Small intestine (tissue), 7 donors: ENCODE measurements around the gene SMARCD3. TPM values are rescaled to one million over a fixed set of nuclear protein-coding genes. Genes with fewer than 3 reads are reported as not detected.
A peak's percentile ranks its signal among the peaks of the same experiment; 100 is the strongest.

Source experiments
- DNase-seq, 2 donors: peaks; one replicate each; pipeline versions ENCODE4 v3.0.0 to v3.0.0-alpha.2; 2013
- FAIRE-seq: peaks from 2 replicates; lab custom pipeline; 2012; peaks lifted over from hg19 to GRCh38; lab: Jason Lieb, UNC
- H3K27ac ChIP-seq, 3 donors: one replicate each; pipeline ENCODE4 v1.5.1; 2013; ENCODE audit warnings: low read length in 2 of 3, mild to moderate bottlenecking in 2 of 3, control low read depth in 1 of 3, inconsistent platforms in 1 of 3, low read depth in 1 of 3, moderate library complexity in 1 of 3
- H3K27me3 ChIP-seq, 3 donors: one replicate each; pipeline ENCODE4 v1.6.1; 2013; ENCODE audit warnings: low read length in 3 of 3, inconsistent platforms in 1 of 3; ENCODE audit not compliant: control insufficient read depth in 3 of 3, insufficient read depth in 3 of 3
- H3K36me3 ChIP-seq, 3 donors: one replicate each; pipeline ENCODE4 v1.6.1; 2013; ENCODE audit warnings: low read length in 3 of 3, inconsistent platforms in 1 of 3, low read depth in 1 of 3, mild to moderate bottlenecking in 1 of 3, moderate library complexity in 1 of 3; ENCODE audit not compliant: control insufficient read depth in 3 of 3, insufficient read depth in 2 of 3
- H3K4me1 ChIP-seq, 3 donors: one replicate each; pipeline ENCODE4 v1.6.1; 2013; ENCODE audit warnings: low read length in 2 of 3, inconsistent platforms in 1 of 3, low read depth in 1 of 3, mild to moderate bottlenecking in 1 of 3, moderate library complexity in 1 of 3; ENCODE audit not compliant: control insufficient read depth in 3 of 3, insufficient read depth in 2 of 3
- H3K4me3 ChIP-seq, 3 donors: one replicate each; pipeline ENCODE4 v1.5.1; 2013; ENCODE audit warnings: low read length in 3 of 3, control low read depth in 1 of 3, inconsistent platforms in 1 of 3, low read depth in 1 of 3, mild to moderate bottlenecking in 1 of 3, moderate library complexity in 1 of 3
- H3K9me3 ChIP-seq, 2 donors: one replicate each; pipeline ENCODE4 v1.6.1; 2013; ENCODE audit warnings: low read depth in 1 of 2, low read length in 1 of 2; ENCODE audit not compliant: control insufficient read depth in 2 of 2, insufficient read depth in 1 of 2
- WGBS, 3 donors: extraction: QIAGEN DNeasy Blood & Tissue Kit; methylation state at CpG; one replicate each; pipeline ENCODE4 v1.1.7; 2013; 5-methylcytosine and 5-hydroxymethylcytosine counted together
- polyA plus RNA-seq, 4 donors: library from polyadenylated mRNA; stranded (reverse) in 3 of 4; unstranded in 1 of 4; fragments of 200-250 nt in 3 of 4; fragments of 120-200 nt in 1 of 4; gene quantifications; one replicate each; pipeline versions ENCODE4 v1.2.1 to v1.2.3, GENCODE V29; 2013
- donor health status: healthy with polysubstance abuse.
- donor health status: control.
- donor health status: control.
- donor health status: Bipolar disorder and iron deficiency.
- donor health status: healthy.

Gene SMARCD3
- polyA plus RNA-seq, 4 donors, result 0.89 to 16.0 (median 10.3) TPM

- DNase-seq, result peak in 1 of 2 donors; percentile 42
- H3K4me3 ChIP-seq, result no peak overlapping the region
- H3K27ac ChIP-seq, result no peak overlapping the region
- H3K4me1 ChIP-seq, result peaks cover 0 to 12% (median 5%) of the 10 kb centered on the region in 3 donors
- no peaks in the 10 kb centered on the region for H3K9me3 ChIP-seq
- H3K27me3 ChIP-seq, result peaks cover 0 to 24% (median 4%) of the 10 kb centered on the region in 3 donors
- FAIRE-seq, result no peak
- H3K36me3 ChIP-seq, result peaks cover 10 to 58% (median 11%) of the 10 kb centered on the region in 3 donors
- WGBS, 3 donors, result 80 to 87% (median 84%) methylated on average over 7 of the region's 7 CpGs
These were observed 7.3 kb downstream of the SMARCD3 start for GRCh38 chr7:151240942-151241754.

- H3K4me1 ChIP-seq, result peaks cover 0 to 12% (median 1%) of the 10 kb centered on the region in 3 donors
- H3K36me3 ChIP-seq, result peaks cover 10 to 64% (median 12%) of the 10 kb centered on the region in 3 donors
- no peak overlapping the region for H3K4me3 ChIP-seq
- 81 to 89% (median 82%) methylated on average over 4 of the region's 4 CpGs for WGBS, 3 donors
- H3K27ac ChIP-seq, result no peak overlapping the region
- DNase-seq, result no peak
- H3K27me3 ChIP-seq, result peaks cover 0 to 18% (median 4%) of the 10 kb centered on the region in 3 donors
- H3K9me3 ChIP-seq, result no peaks in the 10 kb centered on the region
- FAIRE-seq, result no peak
These were observed 8.0 kb downstream of the SMARCD3 start for GRCh38 chr7:151240536-151240935.

- Histone ChIP-seq H3K27me3 (peaks cover 0 to 15% (median 2%) of the 10 kb centered on the region in 3 donors), H3K4me3 (no peak overlapping the region), H3K9me3 (no peaks in the 10 kb centered on the region), H3K27ac (no peak overlapping the region), H3K4me1 (peaks cover 0 to 9% (median 0%) of the 10 kb centered on the region in 3 donors), H3K36me3 (peaks cover 10 to 70% (median 16%) of the 10 kb centered on the region in 3 donors)
- WGBS, 3 donors, result 66 to 71% (median 71%) methylated on average over 10 to 11 of the region's 11 CpGs
- no peak for FAIRE-seq
- no peak for DNase-seq
These were observed 8.5 kb downstream of the SMARCD3 start for GRCh38 chr7:151239837-151240459.

- peaks cover 10 to 75% (median 16%) of the 10 kb centered on the region in 3 donors for H3K36me3 ChIP-seq
- H3K4me1 ChIP-seq, result peaks cover 0 to 5% (median 0%) of the 10 kb centered on the region in 3 donors
- H3K9me3 ChIP-seq, result no peaks in the 10 kb centered on the region
- peaks cover 0 to 7% (median 0%) of the 10 kb centered on the region in 3 donors for H3K27me3 ChIP-seq
- DNase-seq, result no peak
- FAIRE-seq, result no peak
- H3K4me3 ChIP-seq, result no peak overlapping the region
- no peak overlapping the region for H3K27ac ChIP-seq
- 90 to 93% (median 90%) methylated on average over 25 of the region's 25 CpGs for WGBS, 3 donors
These were observed 9.3 kb downstream of the SMARCD3 start for GRCh38 chr7:151238924-151239836.

GRCh38 chr7:151238190-151238810 lies 10.2 kb downstream of the SMARCD3 start:
- Histone ChIP-seq H3K9me3 (no peaks in the 10 kb centered on the region), H3K36me3 (peaks cover 10 to 80% (median 16%) of the 10 kb centered on the region in 3 donors), H3K4me1 (peaks cover 0 to 10% (median 3%) of the 10 kb centered on the region in 3 donors), H3K27me3 (no peaks in the 10 kb centered on the region), H3K27ac (no peak overlapping the region), H3K4me3 (no peak overlapping the region)
- DNase-seq (no peak), FAIRE-seq (no peak)
- 79 to 90% (median 85%) methylated on average over 16 to 17 of the region's 17 CpGs for WGBS, 3 donors

GRCh38 chr7:151237244-151238189 lies 11.0 kb downstream of the SMARCD3 start:
- Histone ChIP-seq H3K4me3 (no peak overlapping the region), H3K27ac (no peak overlapping the region), H3K9me3 (no peaks in the 10 kb centered on the region), H3K36me3 (peaks cover 10 to 77% (median 16%) of the 10 kb centered on the region in 3 donors), H3K27me3 (no peaks in the 10 kb centered on the region), H3K4me1 (peaks cover 0 to 9% (median 3%) of the 10 kb centered on the region in 3 donors)
- no peak for FAIRE-seq
- WGBS, 3 donors, result 89 to 95% (median 91%) methylated on average over 37 to 44 of the region's 44 CpGs
- no peak for DNase-seq

GRCh38 chr7:151236406-151236805 lies 12.1 kb downstream of the SMARCD3 start:
- Histone ChIP-seq H3K36me3 (peaks cover 10 to 66% (median 16%) of the 10 kb centered on the region in 3 donors), H3K4me1 (peaks cover 0 to 9% (median 3%) of the 10 kb centered on the region in 3 donors), H3K9me3 (no peaks in the 10 kb centered on the region), H3K4me3 (no peak overlapping the region), H3K27me3 (no peaks in the 10 kb centered on the region), H3K27ac (no peak overlapping the region)
- FAIRE-seq (no peak), DNase-seq (no peak)
- 90 to 94% (median 92%) methylated on average over 13 of the region's 13 CpGs for WGBS, 3 donors
